Measurements from ENCODE around the gene PPIP5K1.

DNA sequence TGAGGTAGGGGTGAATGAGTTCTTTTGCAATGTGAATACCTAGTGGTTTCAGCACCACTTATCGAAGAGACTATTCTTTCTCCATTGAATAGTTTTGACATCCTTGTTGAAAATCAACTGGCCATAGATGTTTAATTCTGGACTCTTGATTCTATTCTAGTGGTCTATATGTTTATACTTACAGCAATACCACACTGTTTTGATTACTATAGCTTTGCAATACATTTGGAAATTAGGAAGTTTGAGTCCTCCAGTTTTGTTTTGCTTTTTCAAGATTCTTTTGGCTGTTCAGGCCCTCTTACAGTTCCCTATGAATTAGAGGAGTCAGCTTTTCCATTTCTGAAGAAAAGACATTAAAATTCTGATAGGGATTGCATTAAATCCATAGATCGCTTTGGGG, 42.5 kb downstream of the PPIP5K1 start:
- TF ChIP-seq POLR2A (IDR thresholded peaks at IDR 0.05) (no peak), CTCF (IDR thresholded peaks at IDR 0.05) (no peak), POLR2AphosphoS5 (IDR thresholded peaks at IDR 0.05) (no peak)
